H1 (cell line): ENCODE results near the gene CFAP97D1. TPM values are rescaled to one million over a fixed set of nuclear protein-coding genes. Genes with fewer than 3 reads are reported as not detected.

Source experiments
- CTCF ChIA-PET: fragments of 300-600 bp; sonication (Branson Sonifier 250); formaldehyde crosslinking; loops from one replicate; lab custom pipeline; 2021; ENCODE audit not compliant: partially characterized antibody; lab: Charles Lee
- POLR2A ChIA-PET: fragments of 300-600 bp; sonication (Branson Sonifier 250); formaldehyde crosslinking; loops from one replicate; lab custom pipeline; 2021; ENCODE audit warnings: inconsistent platforms; ENCODE audit not compliant: partially characterized antibody; lab: Charles Lee
- DNase-seq, 2 experiments: peaks; one replicate each; pipeline versions ENCODE4 v3.0.0 to v3.0.0-alpha.2; 2010 to 2022; ENCODE audit warnings: low spot score in 2 of 2, low read depth in 1 of 2, mixed read lengths in 1 of 2
- FAIRE-seq: peaks from 2 replicates; lab custom pipeline; 2011; peaks lifted over from hg19 to GRCh38; lab: Jason Lieb, UNC
- H2AFZ ChIP-seq: 2 replicates; pipeline ENCODE4 v1.8.1; 2012; ENCODE audit warnings: low read length, inconsistent platforms
- H2AK5ac ChIP-seq: 2 replicates; pipeline ENCODE4 v1.6.1; 2013; ENCODE audit warnings: low read depth, low read length
- H2BK120ac ChIP-seq: replicated peaks from 2 replicates; pipeline ENCODE3; 2013; ENCODE audit warnings: low read depth, low read length, inconsistent platforms
- H2BK12ac ChIP-seq: 2 replicates; pipeline ENCODE4 v1.6.1; 2013; ENCODE audit warnings: low read depth, low read length
- H2BK15ac ChIP-seq: 2 replicates; pipeline ENCODE4 v1.6.1; 2013; ENCODE audit warnings: low read length
- H2BK20ac ChIP-seq: 2 replicates; pipeline ENCODE4 v1.6.1; 2013; ENCODE audit warnings: low read length
- H2BK5ac ChIP-seq: 2 replicates; pipeline ENCODE4 v1.6.1; 2013; ENCODE audit warnings: low read depth, low read length
- H3K14ac ChIP-seq: 2 replicates; pipeline ENCODE4 v1.6.1; 2013; ENCODE audit warnings: inconsistent platforms; ENCODE audit not compliant: insufficient read length
- H3K18ac ChIP-seq: 2 replicates; pipeline ENCODE4 v1.6.1; 2013; ENCODE audit warnings: low read length; ENCODE audit errors: extremely low read depth
- H3K23ac ChIP-seq: 2 replicates; pipeline ENCODE4 v1.6.1; 2013; ENCODE audit warnings: inconsistent platforms; ENCODE audit not compliant: insufficient read length
- H3K23me2 ChIP-seq: 2 replicates; pipeline ENCODE4 v1.6.1; 2013; ENCODE audit warnings: low read depth, low read length
- H3K27ac ChIP-seq: 2 replicates; pipeline ENCODE4 v1.6.1; 2011; ENCODE audit warnings: low read depth, low read length, inconsistent platforms
- H3K27me3 ChIP-seq, 4 experiments: replicated peaks in 1 of 4; 1 replicate in 1 of 4; 2 replicates in 3 of 4; pipeline versions ENCODE4 v1.6.1 to v1.8.1; 2011 to 2013; ENCODE audit warnings: low read length in 3 of 4, mild to moderate bottlenecking in 3 of 4, inconsistent platforms in 2 of 4, mixed read lengths in 2 of 4, moderate library complexity in 1 of 4; ENCODE audit not compliant: control insufficient read depth in 3 of 4, insufficient read depth in 3 of 4; ENCODE audit errors: extremely low read depth in 1 of 4
- H3K36me3 ChIP-seq, 4 experiments: 2 replicates each; pipeline versions ENCODE4 v1.6.1 to v1.8.1; 2011 to 2013; ENCODE audit warnings: mild to moderate bottlenecking in 4 of 4, low read length in 3 of 4, moderate library complexity in 2 of 4, control low read depth in 1 of 4, inconsistent platforms in 1 of 4; ENCODE audit not compliant: insufficient read depth in 4 of 4, control insufficient read depth in 2 of 4
- H3K4ac ChIP-seq: replicated peaks from 2 replicates; pipeline ENCODE3; 2013; ENCODE audit warnings: low read length, low read depth, mixed read lengths, inconsistent platforms; ENCODE audit not compliant: insufficient read length
- H3K4me1 ChIP-seq, 4 experiments: replicated peaks in 1 of 4; 1 replicate in 1 of 4; 2 replicates in 3 of 4; pipeline versions ENCODE4 v1.6.1 to v1.8.1; 2011 to 2013; ENCODE audit warnings: low read length in 3 of 4, inconsistent platforms in 2 of 4, mixed read lengths in 1 of 4; ENCODE audit not compliant: insufficient read depth in 4 of 4, control insufficient read depth in 3 of 4
- H3K4me2 ChIP-seq, 2 experiments: 2 replicates each; pipeline versions ENCODE4 v1.6.1 to v1.8.1; 2011 to 2013; ENCODE audit warnings: low read depth in 2 of 2, low read length in 2 of 2, control low read depth in 1 of 2, inconsistent platforms in 1 of 2, mild to moderate bottlenecking in 1 of 2; ENCODE audit not compliant: insufficient read depth in 1 of 2
- H3K4me3 ChIP-seq, 4 experiments: fragments of 200-600, 300-600 bp in 1 of 4; sonication (generic), shearing (Covaris generic), sonication (Bioruptor Twin) in 1 of 4; 2 replicates each; pipeline versions ENCODE4 v1.5.1 to v1.8.1; 2011 to 2016; ENCODE audit warnings: low read length in 4 of 4, low read depth in 3 of 4, control low read depth in 2 of 4, inconsistent platforms in 2 of 4, mild to moderate bottlenecking in 2 of 4, mixed read lengths in 1 of 4, moderate library complexity in 1 of 4; ENCODE audit not compliant: insufficient read depth in 2 of 4; ENCODE audit errors: extremely low read depth in 1 of 4
- H3K56ac ChIP-seq: replicated peaks from 2 replicates; pipeline ENCODE3; 2013; ENCODE audit warnings: low read depth, mild to moderate bottlenecking, mixed read lengths, low read length, inconsistent platforms; ENCODE audit not compliant: insufficient read length
- H3K79me1 ChIP-seq: 2 replicates; pipeline ENCODE4 v1.6.1; 2013; ENCODE audit warnings: low read depth, low read length, control low read depth
- H3K79me2 ChIP-seq, 2 experiments: 2 replicates each; pipeline versions ENCODE4 v1.6.1 to v1.8.1; 2012 to 2013; ENCODE audit warnings: low read length in 2 of 2, mild to moderate bottlenecking in 2 of 2, inconsistent platforms in 1 of 2; ENCODE audit not compliant: insufficient read depth in 2 of 2, control insufficient read depth in 1 of 2
- H3K9ac ChIP-seq, 4 experiments: replicated peaks in 1 of 4; 1 replicate in 1 of 4; 2 replicates in 3 of 4; pipeline versions ENCODE4 v1.6.1 to v1.8.1; 2011 to 2013; ENCODE audit warnings: low read depth in 3 of 4, low read length in 3 of 4, control low read depth in 2 of 4, mild to moderate bottlenecking in 2 of 4, moderate library complexity in 2 of 4, inconsistent platforms in 1 of 4; ENCODE audit errors: extremely low read depth in 1 of 4
- H3K9me3 ChIP-seq, 2 experiments: 2 replicates each; pipeline versions ENCODE4 v1.6.1 to v1.8.1; 2012 to 2013; ENCODE audit warnings: mild to moderate bottlenecking in 2 of 2, moderate library complexity in 2 of 2, control low read depth in 1 of 2, inconsistent platforms in 1 of 2, low read depth in 1 of 2, low read length in 1 of 2, mixed read lengths in 1 of 2; ENCODE audit not compliant: insufficient read depth in 2 of 2
- H4K20me1 ChIP-seq, 2 experiments: replicated peaks in 1 of 2; 2 replicates each; pipeline versions ENCODE3 to v1.8.1; 2011 to 2013; ENCODE audit warnings: inconsistent platforms in 2 of 2, low read length in 2 of 2, mild to moderate bottlenecking in 1 of 2; ENCODE audit not compliant: insufficient read depth in 2 of 2, control insufficient read depth in 1 of 2
- H4K5ac ChIP-seq: 2 replicates; pipeline ENCODE4 v1.6.1; 2013; ENCODE audit warnings: low read length, low read depth, mixed read lengths, inconsistent platforms; ENCODE audit not compliant: insufficient read length
- H4K8ac ChIP-seq: 2 replicates; pipeline ENCODE4 v1.8.0; 2013; ENCODE audit warnings: mild to moderate bottlenecking, moderate library complexity, low read length, inconsistent platforms; ENCODE audit not compliant: insufficient read depth; ENCODE audit errors: extremely low read depth
- H4K91ac ChIP-seq: replicated peaks from 2 replicates; pipeline ENCODE3; 2013; ENCODE audit warnings: low read length, mixed read lengths, inconsistent platforms; ENCODE audit not compliant: insufficient read length
- ATF2 ChIP-seq: IDR thresholded peaks from 2 replicates; pipeline ENCODE4 v1.6.1; 2012; ENCODE audit warnings: low read length, inconsistent platforms
- BRCA1 ChIP-seq: IDR thresholded peaks from 2 replicates; pipeline ENCODE4 v1.6.1; 2012; ENCODE audit warnings: low read depth, low read length, improper control_type of control experiment
- CHD2 ChIP-seq: IDR thresholded peaks from 2 replicates; pipeline ENCODE4 v1.6.1; 2012; ENCODE audit warnings: low read length, improper control_type of control experiment
- EZH2 ChIP-seq: fragments of 200-600 bp; sonication (generic); IDR thresholded peaks from 2 replicates; pipeline ENCODE4 v1.7.1; 2012; ENCODE audit warnings: low read depth, mild to moderate bottlenecking, moderate library complexity, low read length, inconsistent platforms; ENCODE audit not compliant: severe bottlenecking
- JUN ChIP-seq: IDR thresholded peaks from 2 replicates; pipeline ENCODE4 v1.6.1; 2011; ENCODE audit warnings: low read depth, mild to moderate bottlenecking, improper control_type of control experiment, low read length
- KDM4A ChIP-seq: IDR thresholded peaks from one replicate; pipeline ENCODE4 v1.7.1; 2012; ENCODE audit warnings: low read depth, mild to moderate bottlenecking, moderate library complexity, low read length, inconsistent platforms; ENCODE audit not compliant: severe bottlenecking
- MAFK ChIP-seq: IDR thresholded peaks from 2 replicates; pipeline ENCODE4 v1.6.1; 2012; ENCODE audit warnings: low read depth, mild to moderate bottlenecking, improper control_type of control experiment, low read length
- RAD21 ChIP-seq, 2 experiments: IDR thresholded peaks in 1 of 2; conservative IDR thresholded peaks in 1 of 2; 2 replicates each; pipeline ENCODE4 v1.6.1; 2011; ENCODE audit warnings: low read depth in 2 of 2, low read length in 2 of 2, improper control_type of control experiment in 1 of 2, inconsistent platforms in 1 of 2, mild to moderate bottlenecking in 1 of 2, moderate library complexity in 1 of 2
- SIRT6 ChIP-seq: IDR thresholded peaks from one replicate; pipeline ENCODE4 v1.7.1; 2012; ENCODE audit warnings: low read length, inconsistent platforms
- SP2 ChIP-seq: IDR thresholded peaks from 2 replicates; pipeline ENCODE4 v1.6.1; 2012; ENCODE audit warnings: mild to moderate bottlenecking, low read length, inconsistent platforms
- ZNF274 ChIP-seq: IDR thresholded peaks from 2 replicates; pipeline ENCODE4 v1.7.0; 2012; ENCODE audit warnings: low read length, borderline replicate concordance; ENCODE audit errors: extremely low read depth
- WGBS, 2 experiments: shearing (Covaris generic) in 1 of 2; methylation state at CpG; one replicate each; pipeline versions ENCODE4 v1.1.6 to v1.1.7; 2013 to 2015; ENCODE audit warnings: low lambda C conversion rate in 2 of 2, mixed read lengths in 2 of 2, inconsistent platforms in 1 of 2, low coverage in 1 of 2, missing lambda C conversion rate in 1 of 2; ENCODE audit not compliant: insufficient replicate concordance in 2 of 2, insufficient coverage in 1 of 2, insufficient read length in 1 of 2; ENCODE audit errors: extremely low coverage in 1 of 2, missing lambda C conversion rate in 1 of 2; 5-methylcytosine and 5-hydroxymethylcytosine counted together
- polyA plus RNA-seq, 7 experiments: library from polyadenylated mRNA; depleted of rRNA in 3 of 7; stranded (reverse) in 5 of 7; unstranded in 2 of 7; fragments of >200 nt in 5 of 7; fragments of 200-250 nt in 2 of 7; gene quantifications; 1 replicate in 5 of 7; 2 replicates in 1 of 7; 4 replicates in 1 of 7; pipeline versions ENCODE4 v1.2.1 to v1.2.3, GENCODE V29; 2011 to 2013; ENCODE audit warnings: missing spikeins in 2 of 7, mixed read lengths in 2 of 7
- total RNA-seq: library from RNA; stranded (reverse); fragmentation: NEBNext Ultra II Directional; extraction: Animal tissue kit (Norgen Biotek cat#: 25700); gene quantifications from 2 replicates; pipeline ENCODE4 v1.2.1, GENCODE V29; 2021

CFAP97D1 gene
- total and polyA plus RNA-seq, 2 of the 8 experiments (the other 6 are each of a cell fraction or from before 2014, with no cell fraction given), result 0.02 to 0.07 TPM

GRCh38 chr17:43750153-43750552 is 30.1 kb upstream of the CFAP97D1 start:
- H4K8ac ChIP-seq, result no peak overlapping the region
- no peak overlapping the region for H2BK20ac ChIP-seq
- no peaks in the 10 kb centered on the region; the same call in 1 of the 2 replicates for H3K23me2 ChIP-seq
- H3K14ac ChIP-seq, result no peak overlapping the region
- no peak overlapping the region for H3K27ac ChIP-seq
- no peak overlapping the region for H2BK120ac ChIP-seq
- H3K4ac ChIP-seq, result no peak overlapping the region
- no peak for FAIRE-seq
- ChIA-PET POLR2A (interaction anchor here (1.0 kb wide), 1 partner anchor 12 kb away, joined by 3 read pairs; no protein-coding TSS in a partner anchor), CTCF (interaction anchor here (1.4 to 22.9 kb wide), 4 partner anchors 11 to 172 kb away, joined by 3 to 969 read pairs (median 54); partner anchors contain the start of gene SOST)
- H3K4me3 ChIP-seq, result no peak overlapping the region
- H3K9me3 ChIP-seq, result no peaks in the 10 kb centered on the region
- no peak overlapping the region for H3K23ac ChIP-seq
- H3K9ac ChIP-seq, result no peak overlapping the region
- no peak overlapping the region for H2BK5ac ChIP-seq
- DNase-seq, result no peak
- no peak overlapping the region for H2AK5ac ChIP-seq
- no peak overlapping the region for H2BK15ac ChIP-seq
- H3K79me1 ChIP-seq, result no peaks in the 10 kb centered on the region
- H2BK12ac ChIP-seq, result no peak overlapping the region
- H3K4me1 ChIP-seq, result peaks cover 4 to 15% (median 5%) of the 10 kb centered on the region in 4 experiments; a peak in 6 of 7 replicates
- H3K56ac ChIP-seq, result no peak overlapping the region
- H2AFZ ChIP-seq, result no peak overlapping the region
- H4K91ac ChIP-seq, result no peak overlapping the region
- no peak overlapping the region for H3K4me2 ChIP-seq
- H3K36me3 ChIP-seq, result no peaks in the 10 kb centered on the region
- H4K5ac ChIP-seq, result no peak overlapping the region
- no peaks in the 10 kb centered on the region for H4K20me1 ChIP-seq
- no peak overlapping the region for H3K18ac ChIP-seq
- 71% methylated on average over 5 of the region's 5 CpGs; no CpG with 5 or more reads in 1 of the 2 experiments for WGBS, 2 experiments
- H3K27me3 ChIP-seq, result peaks cover 0 to 13% (median 11%) of the 10 kb centered on the region in 4 experiments; a peak in 5 of 7 replicates
- H3K79me2 ChIP-seq, result no peaks in the 10 kb centered on the region
- no peak for TF ChIP-seq MAFK
- no peak for TF ChIP-seq CHD2
- no peak for TF ChIP-seq JUN
- no peak for TF ChIP-seq KDM4A
- TF ChIP-seq ZNF274, result no peak
- TF ChIP-seq SIRT6, result no peak
- no peak for TF ChIP-seq RAD21 (IDR thresholded peaks at IDR 0.05 in 1 of 2, conservative IDR thresholded peaks at IDR 0.05 in 1 of 2; ENCODE audit: low read depth in 2 of 2, low read length in 2 of 2)
- TF ChIP-seq ATF2, result no peak
- TF ChIP-seq EZH2, result no peak
- TF ChIP-seq BRCA1, result no peak
- no peak for TF ChIP-seq SP2
